HepG2 (cell line): Measurements from ENCODE around the gene TRIO. TPM values are rescaled to one million over a fixed set of nuclear protein-coding genes. Genes with fewer than 3 reads are reported as not detected.

ENCODE experiments used
- ATAC-seq: fragments of 200-7000 bp; cut with Tn5 transposase; 3 replicates; pipeline ENCODE4 v1.9.1; 2020; ENCODE audit warnings: mild to moderate bottlenecking, moderate library complexity
- BruUV-seq: library from RNA; stranded (reverse); fragments of 400-500 nt; replicated peaks from 2 replicates; lab custom pipeline; 2021; lab: Mats Ljungman, UMichigan
- CTCF ChIA-PET: fragments of 300-600 bp; formaldehyde crosslinking; extraction: SDS; loops from one replicate; lab custom pipeline; 2021; ENCODE audit warnings: low total read pairs, inconsistent platforms, low intra/inter-chr PET ratio; lab: Yijun Ruan, JAX
- POLR2A ChIA-PET: fragments of 350-600 bp; sonication (Branson Sonifier 250); formaldehyde crosslinking; loops from one replicate; lab custom pipeline; 2020; ENCODE audit warnings: antibody characterized with exemption, inconsistent platforms; lab: Yijun Ruan, JAX
- DNase-seq: peaks from one replicate; pipeline ENCODE4 v3.0.0-alpha.2; 2015; ENCODE audit warnings: low spot score
- FAIRE-seq: peaks from 3 replicates; lab custom pipeline; 2011; peaks lifted over from hg19 to GRCh38; lab: Jason Lieb, UNC
- H2AFZ ChIP-seq: one replicate; pipeline ENCODE4 v1.6.1; 2011; ENCODE audit warnings: low read length, inconsistent platforms
- H3K27ac ChIP-seq: fragments of 300-600 bp; 3 replicates; pipeline ENCODE4 v1.8.0; 2011; ENCODE audit warnings: mixed run types, mild to moderate bottlenecking, mixed read lengths, low read length, inconsistent platforms; ENCODE audit not compliant: insufficient read depth; ENCODE audit errors: extremely low read length
- H3K27me3 ChIP-seq, 2 experiments: fragments of 200-600 bp in 1 of 2; 2 replicates in 1 of 2; 3 replicates in 1 of 2; pipeline versions ENCODE4 v1.6.0 to v1.8.0; 2011; ENCODE audit warnings: low read length in 2 of 2, mild to moderate bottlenecking in 2 of 2, moderate library complexity in 2 of 2, inconsistent platforms in 1 of 2; ENCODE audit not compliant: insufficient read depth in 2 of 2, control insufficient read depth in 1 of 2
- H3K36me3 ChIP-seq, 2 experiments: fragments of 200-600 bp in 1 of 2; replicated peaks in 1 of 2; 2 replicates in 1 of 2; 3 replicates in 1 of 2; pipeline versions ENCODE4 v1.5.1 to v1.8.0; 2011; ENCODE audit warnings: low read length in 2 of 2, inconsistent platforms in 1 of 2; ENCODE audit not compliant: insufficient read depth in 2 of 2, control insufficient read depth in 1 of 2
- H3K4me1 ChIP-seq: 2 replicates; pipeline ENCODE4 v1.5.1; 2012; ENCODE audit warnings: low read length, inconsistent platforms; ENCODE audit not compliant: insufficient read depth
- H3K4me2 ChIP-seq: 2 replicates; pipeline ENCODE4 v1.6.0; 2011; ENCODE audit warnings: low read depth, low read length, inconsistent platforms
- H3K4me3 ChIP-seq, 3 experiments: fragments of 200-600 bp in 1 of 3; sonication (generic), shearing (Covaris generic) in 1 of 3; replicated peaks in 1 of 3; 2 replicates each; pipeline ENCODE4 v1.5.1; 2011 to 2016; ENCODE audit warnings: low read length in 3 of 3, inconsistent platforms in 2 of 3, low read depth in 2 of 3, mild to moderate bottlenecking in 2 of 3, control low read depth in 1 of 3, mixed read lengths in 1 of 3; ENCODE audit not compliant: insufficient read depth in 1 of 3
- H3K79me2 ChIP-seq: one replicate; pipeline ENCODE4 v1.6.1; 2011; ENCODE audit warnings: low read length, inconsistent platforms; ENCODE audit not compliant: insufficient read depth
- H3K9ac ChIP-seq: 2 replicates; pipeline ENCODE4 v1.6.0; 2011; ENCODE audit warnings: mild to moderate bottlenecking, low read depth, low read length, inconsistent platforms; ENCODE audit not compliant: insufficient read depth
- H3K9me3 ChIP-seq: 2 replicates; pipeline ENCODE4 v1.5.1; 2012; ENCODE audit warnings: mild to moderate bottlenecking, low read length
- H4K20me1 ChIP-seq: 2 replicates; pipeline ENCODE4 v1.6.0; 2011; ENCODE audit warnings: inconsistent platforms, mild to moderate bottlenecking, low read length, moderate library complexity; ENCODE audit not compliant: insufficient read depth
- KLF9 ChIP-seq: IDR thresholded peaks from 2 replicates; pipeline ENCODE4 v1.6.1; 2016; ENCODE audit warnings: low read depth
- NFYC ChIP-seq: IDR thresholded peaks from 2 replicates; pipeline ENCODE4 v1.6.1; 2016; ENCODE audit warnings: missing genetic modification reagents, missing compliant biosample characterization
- ZNF30 ChIP-seq: sonication (generic); formaldehyde crosslinking; IDR thresholded peaks from 2 replicates; pipeline ENCODE4 v1.5.0; 2020; ENCODE audit warnings: mild to moderate bottlenecking, missing genetic modification reagents
- ZNF343 ChIP-seq: sonication (generic); formaldehyde crosslinking; IDR thresholded peaks from 2 replicates; pipeline ENCODE4 v1.4.0; 2020; ENCODE audit warnings: mild to moderate bottlenecking, missing genetic modification reagents
- ZNF629 ChIP-seq: sonication (generic); formaldehyde crosslinking; conservative IDR thresholded peaks from 2 replicates; pipeline ENCODE4 v1.5.0; 2020; ENCODE audit warnings: missing genetic modification reagents
- WGBS: methylation state at CpG from one replicate; pipeline ENCODE4 v1.1.6; 2017; ENCODE audit warnings: low lambda C conversion rate; 5-methylcytosine and 5-hydroxymethylcytosine counted together
- in situ Hi-C: cut with HindIII; loops from 2 replicates; pipeline ENCODE4 v1.10.0; 2017; ENCODE audit warnings: low pct_unique_long_range_greater_than_20kb; ENCODE audit not compliant: extremely low pct_ligation_motif_present
- intact Hi-C: fragments of 100-400 bp; cut with micrococcal nuclease; formaldehyde crosslinking; loops from one replicate; pipeline ENCODE4 v1.10.0; 2022; ENCODE audit not compliant: unreplicated experiment
- polyA plus RNA-seq, 8 experiments: library from polyadenylated mRNA; depleted of rRNA in 3 of 8; stranded (reverse) in 7 of 8; unstranded in 1 of 8; fragments of >200 nt; fragmentation: Illumina TruSeq in 4 of 8; extraction: Trizol in 4 of 8; gene quantifications; 2 replicates each; pipeline versions ENCODE4 v1.2.1 to v1.2.3, GENCODE V29; 2011 to 2016; ENCODE audit warnings: low read depth in 4 of 8, missing spikeins in 1 of 8, mixed read lengths in 1 of 8; ENCODE audit not compliant: insufficient read depth in 1 of 8
- total RNA-seq, 5 experiments: library from RNA; depleted of rRNA; stranded (reverse); fragments of >200 nt; fragmentation: Illumina TruSeq; extraction: Trizol; gene quantifications; 2 replicates each; pipeline ENCODE4 v1.2.3, GENCODE V29; 2016; ENCODE audit warnings: low read depth in 1 of 5
- TF ChIP-seq, protein P1 (sequence below): sonication (generic); formaldehyde crosslinking; IDR thresholded peaks from 2 replicates; pipeline ENCODE4 v1.4.0; 2020; ENCODE audit warnings: missing genetic modification reagents, borderline replicate concordance
- TF ChIP-seq, protein P2 (sequence below): sonication (generic); formaldehyde crosslinking; IDR thresholded peaks from 2 replicates; pipeline ENCODE4 v1.8.0; 2022; ENCODE audit warnings: missing genetic modification reagents, low read depth, mild to moderate bottlenecking, borderline replicate concordance

TRIO gene
- total and polyA plus RNA-seq, 2 of the 13 experiments (the other 11 are each of a cell fraction or from before 2014, with no cell fraction given), result 45.2 to 45.9 TPM

DNA sequence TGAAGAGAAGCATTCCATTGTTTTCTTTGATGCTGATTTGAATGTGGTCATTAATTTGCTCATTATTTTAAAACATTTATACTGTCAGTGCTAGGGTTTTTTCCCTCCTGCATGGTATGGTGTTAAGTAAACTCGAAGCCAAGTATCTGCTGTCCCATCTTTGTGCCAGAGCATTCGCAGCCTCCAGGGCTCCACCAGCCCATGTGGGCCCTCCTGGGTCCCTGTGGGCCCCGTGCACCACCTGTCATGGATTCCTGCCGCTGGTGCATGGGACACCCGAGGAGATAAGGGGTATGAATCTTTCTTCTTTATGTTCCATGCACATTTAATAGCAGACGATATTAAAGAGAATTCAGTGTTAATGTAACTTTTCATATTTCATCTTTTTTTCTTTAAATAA lies 95.1 kb downstream of the TRIO start:
- intact Hi-C loops, result no loop called here
- WGBS, result 98% methylated on average over 6 of the region's 6 CpGs
- Histone ChIP-seq H3K79me2 (peaks cover 96% of the 10 kb centered on the region), H3K4me1 (peaks cover 24% of the 10 kb centered on the region), H3K27me3 (no peaks in the 10 kb centered on the region), H3K36me3 (no peaks in the 10 kb centered on the region), H4K20me1 (peaks cover 37% of the 10 kb centered on the region), H3K4me2 (no peak overlapping the region), H3K9me3 (no peaks in the 10 kb centered on the region), H3K4me3 (no peak overlapping the region), H3K9ac (no peak overlapping the region), H3K27ac (no peak overlapping the region), H2AFZ (no peak overlapping the region)
- ChIA-PET POLR2A (no interaction called here), CTCF (no interaction called here)
- FAIRE-seq (no peak), ATAC-seq (no peak), DNase-seq (no peak)
- TF ChIP-seq KLF9 (CRISPR knock-in tag) (no peak), ZNF343 (CRISPR knock-in tag) (no peak), ZNF30 (no peak)
- TF ChIP-seq, protein P1, sequence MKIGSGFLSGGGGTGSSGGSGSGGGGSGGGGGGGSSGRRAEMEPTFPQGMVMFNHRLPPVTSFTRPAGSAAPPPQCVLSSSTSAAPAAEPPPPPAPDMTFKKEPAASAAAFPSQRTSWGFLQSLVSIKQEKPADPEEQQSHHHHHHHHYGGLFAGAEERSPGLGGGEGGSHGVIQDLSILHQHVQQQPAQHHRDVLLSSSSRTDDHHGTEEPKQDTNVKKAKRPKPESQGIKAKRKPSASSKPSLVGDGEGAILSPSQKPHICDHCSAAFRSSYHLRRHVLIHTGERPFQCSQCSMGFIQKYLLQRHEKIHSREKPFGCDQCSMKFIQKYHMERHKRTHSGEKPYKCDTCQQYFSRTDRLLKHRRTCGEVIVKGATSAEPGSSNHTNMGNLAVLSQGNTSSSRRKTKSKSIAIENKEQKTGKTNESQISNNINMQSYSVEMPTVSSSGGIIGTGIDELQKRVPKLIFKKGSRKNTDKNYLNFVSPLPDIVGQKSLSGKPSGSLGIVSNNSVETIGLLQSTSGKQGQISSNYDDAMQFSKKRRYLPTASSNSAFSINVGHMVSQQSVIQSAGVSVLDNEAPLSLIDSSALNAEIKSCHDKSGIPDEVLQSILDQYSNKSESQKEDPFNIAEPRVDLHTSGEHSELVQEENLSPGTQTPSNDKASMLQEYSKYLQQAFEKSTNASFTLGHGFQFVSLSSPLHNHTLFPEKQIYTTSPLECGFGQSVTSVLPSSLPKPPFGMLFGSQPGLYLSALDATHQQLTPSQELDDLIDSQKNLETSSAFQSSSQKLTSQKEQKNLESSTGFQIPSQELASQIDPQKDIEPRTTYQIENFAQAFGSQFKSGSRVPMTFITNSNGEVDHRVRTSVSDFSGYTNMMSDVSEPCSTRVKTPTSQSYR (CRISPR knock-in tag), result no peak
- TF ChIP-seq, protein P2, sequence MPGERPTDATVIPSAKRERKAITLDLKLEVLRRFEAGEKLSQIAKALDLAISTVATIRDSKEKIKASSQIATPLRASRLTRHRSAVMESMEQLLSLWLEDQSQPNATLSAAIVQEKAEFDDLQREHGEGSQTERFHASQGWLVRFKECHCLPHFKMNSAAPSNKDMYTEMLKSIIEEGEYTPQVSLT (CRISPR knock-in tag), result no peak
- BruUV-seq, result no TSS peak
- in situ Hi-C loops, result no loop called here

DNA sequence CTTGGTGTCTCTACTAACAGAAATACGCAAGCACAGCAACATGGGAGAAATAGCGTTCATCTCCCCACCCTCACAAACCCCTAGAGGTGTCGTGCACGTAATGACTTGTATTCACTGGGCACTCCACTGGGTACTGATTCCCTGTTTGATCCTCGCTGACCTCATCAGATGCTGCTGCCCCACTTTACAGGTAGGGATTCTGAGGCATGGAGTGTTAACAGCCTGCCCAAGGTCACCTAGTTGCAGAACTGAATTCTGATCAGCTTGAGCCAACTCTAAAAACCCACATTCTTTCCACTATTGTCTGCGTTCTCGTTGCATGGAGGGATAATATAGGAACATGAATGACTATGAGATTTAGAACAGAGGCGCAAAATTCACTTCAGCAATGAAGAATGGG lies 96.3 kb downstream of the TRIO start:
- ATAC-seq (no peak), DNase-seq (no peak), FAIRE-seq (no peak)
- Histone ChIP-seq H3K9me3 (no peaks in the 10 kb centered on the region), H3K36me3 (no peaks in the 10 kb centered on the region), H2AFZ (no peak overlapping the region), H3K4me2 (no peak overlapping the region), H3K4me3 (no peak overlapping the region), H3K27me3 (no peaks in the 10 kb centered on the region), H3K79me2 (peaks cover 95% of the 10 kb centered on the region), H3K27ac (no peak overlapping the region), H3K9ac (no peak overlapping the region), H3K4me1 (peaks cover 15% of the 10 kb centered on the region), H4K20me1 (peaks cover 37% of the 10 kb centered on the region)
- ChIA-PET POLR2A (no interaction called here), CTCF (no interaction called here)
- WGBS, result 93% methylated on average over 8 of the region's 8 CpGs
- in situ Hi-C loops, result no loop called here
- TF ChIP-seq NFYC (no peak), ZNF629 (peak; percentile 79)
- no TSS peak for BruUV-seq
- intact Hi-C loops, result no loop called here
